Hepatocyte (in vitro differentiated cells): ENCODE data around the gene AGTR2.

Experiments
- EZH2 ChIP-seq: fragments of 200-600 bp; sonication (generic); IDR thresholded peaks from 2 replicates; pipeline ENCODE4 v1.6.1; 2016; ENCODE audit warnings: antibody characterized with exemption, mild to moderate bottlenecking, borderline replicate concordance
- TF ChIP-seq, protein P1 (sequence below): fragments of 200-600 bp; sonication (generic); IDR thresholded peaks from 2 replicates; pipeline ENCODE4 v1.5.1; 2016; ENCODE audit warnings: antibody characterized with exemption, mild to moderate bottlenecking; ENCODE audit not compliant: poor library complexity

DNA sequence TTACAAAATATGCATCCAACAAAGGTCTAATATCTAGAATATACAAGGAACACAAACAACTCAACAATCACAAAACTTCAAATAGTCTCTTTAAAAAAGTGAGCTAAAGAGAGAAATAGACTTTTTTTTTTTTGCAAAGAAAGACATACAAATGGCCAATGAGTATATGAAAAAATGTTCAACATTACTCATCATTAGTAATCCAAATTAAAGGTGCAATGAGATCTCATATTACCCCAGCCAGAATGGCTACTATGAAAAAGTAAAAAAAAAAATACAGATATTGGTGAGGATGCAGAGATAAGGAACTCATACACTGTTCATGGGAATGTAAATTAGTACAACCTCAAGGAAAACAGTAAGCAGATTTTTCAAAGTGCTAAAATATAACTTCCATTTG lies 24.1 kb downstream of the AGTR2 start:
- TF ChIP-seq, protein P1, sequence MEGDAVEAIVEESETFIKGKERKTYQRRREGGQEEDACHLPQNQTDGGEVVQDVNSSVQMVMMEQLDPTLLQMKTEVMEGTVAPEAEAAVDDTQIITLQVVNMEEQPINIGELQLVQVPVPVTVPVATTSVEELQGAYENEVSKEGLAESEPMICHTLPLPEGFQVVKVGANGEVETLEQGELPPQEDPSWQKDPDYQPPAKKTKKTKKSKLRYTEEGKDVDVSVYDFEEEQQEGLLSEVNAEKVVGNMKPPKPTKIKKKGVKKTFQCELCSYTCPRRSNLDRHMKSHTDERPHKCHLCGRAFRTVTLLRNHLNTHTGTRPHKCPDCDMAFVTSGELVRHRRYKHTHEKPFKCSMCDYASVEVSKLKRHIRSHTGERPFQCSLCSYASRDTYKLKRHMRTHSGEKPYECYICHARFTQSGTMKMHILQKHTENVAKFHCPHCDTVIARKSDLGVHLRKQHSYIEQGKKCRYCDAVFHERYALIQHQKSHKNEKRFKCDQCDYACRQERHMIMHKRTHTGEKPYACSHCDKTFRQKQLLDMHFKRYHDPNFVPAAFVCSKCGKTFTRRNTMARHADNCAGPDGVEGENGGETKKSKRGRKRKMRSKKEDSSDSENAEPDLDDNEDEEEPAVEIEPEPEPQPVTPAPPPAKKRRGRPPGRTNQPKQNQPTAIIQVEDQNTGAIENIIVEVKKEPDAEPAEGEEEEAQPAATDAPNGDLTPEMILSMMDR: no peak
- TF ChIP-seq EZH2: no peak
